Measurements from ENCODE around the gene ATP12A. TPM values are rescaled to one million over a fixed set of nuclear protein-coding genes. Genes with fewer than 3 reads are reported as not detected.

ATP12A gene
- total RNA-seq, 1 donor from 2014 or later = 0.10 TPM

DNA sequence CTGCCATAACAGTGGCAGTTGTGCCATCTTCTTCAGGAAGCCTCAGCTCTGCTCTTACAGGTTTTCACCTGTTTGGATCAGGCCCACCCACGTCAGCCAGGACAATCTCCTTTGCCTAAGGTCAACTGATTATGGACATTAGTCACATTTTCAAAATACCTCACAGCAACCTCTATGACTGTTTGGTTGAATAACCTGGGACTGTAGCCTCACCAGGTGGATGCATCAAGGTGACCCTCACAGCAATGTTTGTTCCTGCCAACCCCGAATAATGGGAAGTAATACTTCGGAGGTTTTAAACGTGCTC lies 17.2 kb upstream of the ATP12A start:
- DNase-seq (ENCODE audit: low spot score) = no peak

DNA sequence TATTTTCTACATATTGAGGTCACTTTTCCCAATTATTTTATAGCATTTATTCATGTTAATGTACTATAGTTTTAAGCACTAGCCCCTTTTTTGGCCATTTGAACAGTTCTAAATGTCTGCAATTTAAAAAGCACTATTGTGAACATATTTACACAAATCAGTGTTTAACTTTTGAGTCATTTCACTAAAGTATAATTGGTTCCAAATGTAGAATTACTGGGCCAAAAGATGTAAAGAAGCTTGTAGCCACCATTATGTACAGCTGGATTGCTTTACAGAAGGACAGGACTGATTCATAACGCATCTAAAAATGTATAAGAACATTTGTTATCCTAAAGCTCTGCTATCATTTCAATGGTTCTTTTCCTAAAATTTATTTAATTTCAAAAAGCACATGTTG lies 16.6 kb upstream of the ATP12A start:
- no peak for DNase-seq (ENCODE audit: low spot score)

DNA sequence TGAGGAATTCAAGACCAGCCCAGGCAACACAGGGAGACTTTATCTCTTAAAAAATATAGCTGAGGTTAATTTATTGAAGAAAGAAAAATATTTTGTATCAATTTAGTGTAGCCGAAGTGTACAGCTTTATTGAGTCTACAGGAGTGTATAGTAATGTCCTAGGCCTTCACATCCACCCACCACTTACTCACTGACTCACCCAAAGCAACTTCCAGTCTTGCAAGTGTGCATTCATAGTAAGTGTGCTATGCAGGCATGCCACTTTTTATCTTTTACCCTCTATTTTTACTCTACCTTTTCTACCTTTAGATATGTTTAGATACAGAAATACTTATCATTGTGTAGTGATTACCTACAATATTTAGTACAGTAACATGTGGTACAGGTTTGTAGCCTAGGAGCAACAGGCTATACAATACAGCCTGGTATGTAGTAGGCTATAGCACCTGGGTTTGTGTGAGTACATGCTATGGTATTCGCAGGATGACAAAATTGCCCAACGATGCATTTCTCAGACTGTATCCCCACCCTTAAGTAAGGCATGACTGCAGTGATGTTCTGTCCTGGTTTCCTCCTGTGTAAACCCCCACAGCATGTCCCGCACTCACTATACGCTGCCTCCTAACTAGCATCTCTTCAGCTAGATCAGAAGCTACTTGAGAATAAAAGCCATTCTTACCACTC lies 15.3 kb upstream of the ATP12A start:
- DNase-seq (ENCODE audit: low spot score) = no peak

DNA sequence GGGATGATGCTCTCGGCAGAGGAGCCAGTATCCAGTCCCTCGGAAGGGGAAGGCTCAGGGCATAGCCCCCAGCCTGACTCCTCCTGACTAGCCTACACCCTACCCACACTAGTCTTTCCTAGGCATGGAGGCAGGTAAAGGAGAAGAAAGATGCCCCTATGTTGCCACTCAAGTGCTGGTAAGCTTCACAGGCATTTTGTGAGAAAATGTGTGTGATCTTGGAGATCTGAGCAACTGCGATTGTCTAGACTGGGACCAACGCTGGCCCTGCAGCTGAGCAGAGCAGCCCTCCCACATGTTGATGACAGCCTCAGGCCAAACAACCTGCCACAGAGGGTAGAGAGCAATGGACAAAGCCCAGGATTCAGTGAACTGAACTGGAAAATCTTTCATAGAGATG lies 11.7 kb upstream of the ATP12A start:
- DNase-seq (ENCODE audit: low spot score) = no peak

DNA sequence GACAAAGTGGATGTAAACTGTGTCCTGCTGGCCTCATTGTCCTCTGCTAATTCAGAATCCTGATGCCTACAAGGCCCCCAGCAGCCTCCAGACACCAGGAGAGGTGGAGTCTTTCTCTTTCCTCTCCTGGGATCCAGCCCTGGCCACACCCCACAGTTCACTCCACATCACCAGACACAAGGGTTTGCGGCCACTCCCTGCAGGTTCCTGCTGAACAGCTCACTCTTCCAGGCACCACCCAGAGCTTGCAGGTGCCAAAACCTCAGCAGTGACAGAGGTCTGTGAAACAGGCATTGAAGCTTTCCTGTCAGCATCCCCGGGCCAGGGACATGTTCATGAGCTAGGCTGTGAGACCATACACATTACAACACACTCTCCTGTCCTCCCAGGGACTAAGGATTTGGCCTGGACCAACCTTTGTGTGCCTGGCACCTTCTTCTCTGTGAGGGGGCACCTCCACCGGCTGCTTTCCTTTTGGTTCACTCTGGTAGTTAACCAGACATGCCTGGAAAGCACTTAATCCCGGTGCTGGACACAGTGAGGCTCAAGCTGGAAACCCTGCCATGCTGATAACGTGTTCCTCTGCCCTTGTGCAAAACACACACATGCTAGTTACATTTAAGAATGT lies 11.1 kb upstream of the ATP12A start:
- DNase-seq (ENCODE audit: low spot score) = no peak

DNA sequence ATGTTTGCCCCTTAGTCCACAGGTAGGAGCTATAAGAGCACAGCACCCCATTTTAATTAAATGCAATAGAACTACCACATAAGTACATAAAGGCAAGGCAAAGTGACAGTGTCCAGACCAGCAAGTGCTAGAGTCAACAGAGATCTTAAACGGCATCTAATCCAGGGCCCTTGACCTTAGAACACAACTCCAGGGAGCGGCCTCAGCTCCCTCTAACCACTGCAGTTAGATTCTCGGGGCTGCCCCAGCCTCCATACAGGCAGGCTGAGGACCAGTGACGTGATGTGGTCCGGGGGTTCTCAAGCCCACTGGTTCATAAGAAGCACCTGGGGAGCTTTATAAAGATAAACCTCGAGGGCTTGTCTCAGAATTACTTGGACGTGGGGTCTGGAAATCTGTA lies 10.0 kb upstream of the ATP12A start:
- DNase-seq (ENCODE audit: low spot score) = no peak

DNA sequence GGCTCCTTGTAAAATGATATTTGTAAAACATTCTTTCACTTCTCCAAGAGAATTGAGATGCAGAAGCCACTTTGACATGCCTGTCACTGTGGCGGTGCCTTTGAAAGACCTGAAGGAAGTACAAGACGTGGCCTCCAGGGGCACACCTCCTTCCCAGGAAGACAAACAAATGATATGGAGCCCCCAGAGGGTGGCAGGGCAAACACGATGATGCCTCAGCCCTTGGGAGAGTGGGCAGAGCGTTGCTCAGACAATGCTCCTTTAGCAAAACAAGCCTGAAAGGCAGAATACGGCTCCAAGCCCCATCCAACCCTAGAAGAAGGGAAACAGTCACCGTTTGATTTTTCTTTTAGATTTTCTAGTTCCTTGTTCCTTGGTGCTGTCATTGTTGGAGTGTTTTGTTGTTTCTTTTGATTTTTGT lies 9.2 kb upstream of the ATP12A start:
- no peak for DNase-seq (ENCODE audit: low spot score)

DNA sequence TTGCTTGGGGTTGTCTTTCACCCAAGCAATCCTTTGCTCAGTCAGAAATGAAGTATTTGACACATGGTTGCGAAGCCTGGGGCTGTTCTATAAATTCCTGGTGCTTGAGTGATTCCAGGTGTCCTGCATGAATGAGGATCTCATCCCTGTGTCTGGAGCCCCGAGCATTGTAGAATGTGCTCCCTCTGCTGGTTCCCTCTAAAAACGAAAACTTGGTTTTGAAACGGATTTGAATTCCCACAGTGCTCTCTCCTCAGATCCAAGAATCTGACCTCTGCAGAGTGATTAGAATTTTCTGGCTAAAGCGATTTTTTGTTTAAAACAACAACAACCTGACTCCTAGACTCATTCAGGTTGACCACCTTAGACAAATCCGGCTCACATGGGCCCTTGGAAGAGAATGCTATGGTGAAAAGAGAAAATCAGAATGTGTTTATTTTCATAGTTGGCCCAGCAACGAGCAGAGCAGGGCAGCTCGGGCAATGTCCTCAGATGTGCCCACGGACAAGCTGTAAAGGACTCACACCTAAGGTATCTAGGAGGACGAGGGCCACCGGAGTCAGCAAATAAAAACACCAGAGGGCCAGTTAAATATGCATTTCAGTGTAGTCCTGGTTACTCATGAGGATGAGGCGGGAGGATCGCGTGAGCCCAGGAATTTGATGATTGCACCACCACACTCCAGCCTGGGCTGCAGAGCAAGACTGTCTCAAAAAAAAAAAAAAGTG lies 8.7 kb upstream of the ATP12A start:
- peak; percentile 55 for DNase-seq (ENCODE audit: low spot score)

DNA sequence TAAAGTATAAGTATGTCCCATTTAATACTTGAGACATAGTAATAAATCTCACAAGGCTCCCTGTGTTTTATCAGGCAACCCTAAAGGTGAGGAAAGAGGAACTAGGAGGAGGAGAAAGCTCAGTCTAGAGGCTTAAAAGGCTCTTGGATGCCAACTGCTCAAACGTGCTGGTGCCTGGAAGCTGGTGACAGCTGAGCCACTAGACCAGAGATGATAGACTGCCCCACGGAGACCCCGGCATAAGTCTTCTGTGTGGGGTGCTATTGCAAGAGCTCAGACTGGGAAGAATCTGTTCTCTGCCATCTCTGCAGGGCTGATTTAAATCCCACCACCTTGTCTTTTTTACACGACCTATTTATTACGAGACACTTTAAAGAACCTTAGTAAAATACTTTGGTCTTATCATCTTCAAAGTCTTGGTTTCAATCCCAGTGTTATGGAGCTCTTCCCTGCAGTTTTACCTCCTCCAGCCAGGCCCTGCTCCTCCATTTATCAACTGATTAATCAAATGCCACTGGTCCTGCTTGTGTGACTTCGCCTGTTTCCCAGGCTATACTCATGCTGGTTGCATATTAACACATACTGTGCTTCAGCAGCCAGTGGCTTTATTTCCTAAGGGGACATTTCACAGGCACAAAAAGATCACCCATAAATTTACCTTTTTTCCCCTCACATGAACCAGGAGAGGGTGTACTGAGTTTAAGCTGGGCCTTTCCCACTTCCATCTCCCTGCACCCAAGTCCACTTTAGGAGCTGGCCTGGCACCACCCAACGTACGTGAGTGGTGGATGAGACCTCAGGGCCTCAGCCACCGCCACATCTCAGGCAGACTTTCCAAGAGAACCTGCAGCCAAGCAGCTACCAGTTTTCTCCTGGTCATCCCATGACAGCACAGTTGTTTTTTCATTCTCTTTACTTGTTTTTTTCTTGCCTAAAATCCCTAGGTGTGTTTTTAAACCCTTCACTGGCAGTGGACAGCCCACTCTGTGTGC lies 7.8 kb upstream of the ATP12A start:
- DNase-seq (ENCODE audit: low spot score) = no peak

DNA sequence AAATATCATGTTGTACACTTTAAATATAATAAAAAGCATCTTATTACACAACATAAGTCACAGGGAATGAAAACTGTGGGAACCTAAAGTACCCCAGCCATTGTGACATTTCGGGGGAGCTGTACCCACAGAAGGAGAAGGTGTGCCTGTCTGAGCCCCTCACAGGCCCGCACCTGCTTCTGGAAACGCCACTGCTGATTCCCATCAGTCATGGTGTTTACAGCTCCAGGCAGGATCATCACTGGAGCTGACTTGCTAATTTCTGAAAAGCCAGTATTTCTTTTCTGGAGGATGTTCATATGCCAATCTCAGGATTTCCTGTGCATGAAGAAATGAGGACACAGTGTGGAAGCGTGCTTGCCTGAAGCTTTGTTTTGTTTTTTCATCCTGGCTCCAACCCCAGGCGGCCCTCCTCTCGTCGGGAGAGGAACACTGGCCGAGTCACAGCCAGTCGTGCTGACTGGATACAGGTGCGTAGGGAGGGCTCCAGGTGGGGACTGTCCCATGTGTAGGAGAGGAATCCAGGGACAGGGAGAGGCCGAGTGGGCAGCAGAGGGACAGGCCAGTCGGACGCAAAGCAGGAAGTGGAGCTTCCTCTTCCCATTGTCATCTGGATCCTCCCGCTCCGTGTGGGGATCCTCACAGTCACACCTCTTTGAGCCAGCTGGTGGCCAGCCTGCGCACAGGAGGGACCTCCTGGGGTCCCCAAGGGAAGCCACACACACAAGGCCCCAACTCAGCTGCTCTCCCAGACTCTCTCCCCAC lies 4.2 kb upstream of the ATP12A start:
- DNase-seq (ENCODE audit: low spot score) = no peak

DNA sequence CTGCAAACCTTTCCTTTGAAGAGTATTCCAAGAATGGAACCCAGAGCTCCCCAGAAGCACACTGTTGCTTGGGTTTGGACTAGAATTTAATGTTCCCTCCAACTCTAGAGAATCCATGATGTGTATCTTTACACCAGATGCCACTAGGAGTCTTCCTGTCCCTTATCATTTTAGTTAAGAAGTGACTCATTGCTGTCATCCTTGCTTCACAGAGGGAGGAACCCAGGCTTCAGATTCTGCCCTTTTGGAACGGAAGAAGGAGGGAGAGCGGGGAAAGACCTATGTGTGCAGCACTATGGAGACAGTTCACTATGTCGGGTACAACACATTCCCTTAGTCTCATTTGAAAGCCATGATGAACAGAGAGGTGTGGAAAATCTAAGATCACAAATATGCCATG lies 2.1 kb upstream of the ATP12A start:
- no peak for DNase-seq (ENCODE audit: low spot score)

DNA sequence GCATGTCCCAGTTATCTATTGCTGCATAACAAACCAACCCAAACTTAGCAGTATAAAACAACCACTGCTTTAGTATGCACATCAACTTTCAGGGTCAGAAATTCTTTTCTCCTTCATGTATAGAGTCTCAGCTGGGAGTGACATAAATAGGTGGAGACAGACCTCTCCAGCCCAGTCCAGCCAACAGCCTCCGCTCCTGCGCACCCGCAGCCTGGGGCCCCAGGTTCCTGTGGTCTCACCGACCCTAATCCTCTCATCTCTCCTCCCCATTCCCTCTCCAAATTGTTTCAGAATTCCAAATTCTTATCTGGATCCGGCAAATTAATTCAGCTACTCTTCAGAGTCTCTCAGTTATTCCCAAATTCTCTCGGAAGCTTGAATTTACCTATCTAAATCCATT lies 522 bp upstream of the ATP12A start:
- no peak for DNase-seq (ENCODE audit: low spot score)

DNA sequence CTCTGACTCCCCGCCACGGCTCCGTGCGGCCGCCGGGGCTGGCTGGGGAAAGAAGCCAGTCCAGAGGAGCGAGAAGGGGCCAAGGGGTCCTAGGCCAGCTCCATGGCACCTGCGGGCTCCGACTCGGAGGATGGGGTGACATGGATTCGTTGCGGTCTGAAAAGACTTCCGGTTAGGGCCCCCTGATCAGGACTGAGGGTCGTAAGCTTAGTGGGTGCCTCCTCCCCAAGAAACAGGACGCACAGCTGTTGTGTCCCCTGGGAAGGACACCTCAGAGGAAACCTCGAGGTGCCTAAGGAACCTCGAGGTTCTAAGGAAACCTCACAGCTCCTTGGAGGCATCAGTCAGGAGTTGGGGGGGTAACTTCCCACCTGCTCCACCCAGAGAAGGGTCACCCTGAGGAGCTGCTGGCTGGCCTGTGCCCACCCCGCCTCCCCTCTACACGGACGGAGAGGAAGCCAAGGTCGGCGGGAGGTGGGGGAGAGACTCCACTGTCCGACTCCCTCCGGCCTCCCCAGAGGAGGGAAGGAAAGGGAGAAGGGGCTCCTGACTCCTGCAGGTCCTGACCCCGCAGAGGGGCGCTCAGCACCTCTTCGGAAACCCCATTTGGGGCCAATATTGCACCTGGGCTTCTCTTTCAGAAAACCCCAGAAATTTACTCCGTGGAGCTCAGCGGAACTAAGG lies 855 bp downstream of the ATP12A start:
- no peak for DNase-seq (ENCODE audit: low spot score)

DNA sequence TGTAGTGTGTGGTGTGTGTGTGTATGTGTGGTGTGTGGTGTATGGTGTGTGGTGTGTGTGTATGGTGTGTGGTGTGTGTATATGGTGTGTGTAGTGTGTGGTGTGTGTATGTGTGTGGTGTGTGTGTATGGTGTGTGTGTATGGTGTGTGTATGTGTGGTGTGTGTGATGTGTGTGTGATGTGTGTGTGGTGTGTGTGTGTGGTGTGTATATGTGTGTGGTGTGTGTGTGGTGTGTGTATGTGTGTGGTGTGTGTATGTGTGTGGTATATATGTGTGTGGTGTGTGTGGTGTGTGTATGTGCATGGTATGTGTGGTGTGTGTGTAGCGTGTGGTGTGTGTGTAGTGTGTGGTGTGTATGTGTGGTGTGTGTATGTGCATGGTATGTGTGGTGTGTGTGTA lies 1.7 kb downstream of the ATP12A start:
- DNase-seq (ENCODE audit: low spot score) = no peak

DNA sequence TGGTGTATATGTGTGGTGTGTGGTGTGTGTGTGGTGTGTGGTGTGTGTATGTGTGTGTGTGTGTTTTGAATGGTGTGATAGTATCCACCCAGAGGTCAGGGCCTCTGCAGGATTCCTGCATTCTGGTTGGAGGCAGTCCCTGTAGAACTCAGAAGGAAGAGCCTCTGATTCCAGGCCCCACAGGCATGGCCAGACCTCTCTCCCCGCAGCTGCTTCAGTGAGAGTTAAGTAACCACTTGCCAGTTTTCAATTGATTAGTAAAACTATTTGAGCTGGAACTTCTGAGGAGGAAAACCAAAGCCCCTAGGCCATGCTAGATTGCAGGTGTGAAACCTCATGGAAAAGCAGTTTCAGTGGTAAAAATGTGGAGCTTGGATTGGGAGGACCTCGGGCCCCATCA lies 2.1 kb downstream of the ATP12A start:
- DNase-seq (ENCODE audit: low spot score) = no peak

DNA sequence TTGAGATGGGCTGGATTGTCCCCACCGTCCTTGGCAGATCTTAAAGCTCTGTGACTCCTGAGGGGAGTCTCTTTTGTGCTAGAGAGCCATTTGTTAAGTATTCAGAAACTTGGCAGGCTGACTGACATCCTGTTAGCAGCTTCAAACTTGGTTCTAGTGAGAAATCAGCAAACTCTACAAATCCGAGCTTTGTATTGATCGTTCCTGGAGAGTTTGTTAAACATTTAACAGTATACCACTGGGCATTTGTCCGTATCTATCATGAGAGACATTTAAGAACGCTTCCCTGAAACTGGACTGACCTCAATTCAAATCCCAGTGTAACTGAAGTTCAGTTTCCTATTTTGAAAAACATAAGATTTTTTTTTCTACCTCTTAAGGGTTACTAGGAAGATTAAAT lies 3.1 kb downstream of the ATP12A start:
- DNase-seq (ENCODE audit: low spot score) = no peak

DNA sequence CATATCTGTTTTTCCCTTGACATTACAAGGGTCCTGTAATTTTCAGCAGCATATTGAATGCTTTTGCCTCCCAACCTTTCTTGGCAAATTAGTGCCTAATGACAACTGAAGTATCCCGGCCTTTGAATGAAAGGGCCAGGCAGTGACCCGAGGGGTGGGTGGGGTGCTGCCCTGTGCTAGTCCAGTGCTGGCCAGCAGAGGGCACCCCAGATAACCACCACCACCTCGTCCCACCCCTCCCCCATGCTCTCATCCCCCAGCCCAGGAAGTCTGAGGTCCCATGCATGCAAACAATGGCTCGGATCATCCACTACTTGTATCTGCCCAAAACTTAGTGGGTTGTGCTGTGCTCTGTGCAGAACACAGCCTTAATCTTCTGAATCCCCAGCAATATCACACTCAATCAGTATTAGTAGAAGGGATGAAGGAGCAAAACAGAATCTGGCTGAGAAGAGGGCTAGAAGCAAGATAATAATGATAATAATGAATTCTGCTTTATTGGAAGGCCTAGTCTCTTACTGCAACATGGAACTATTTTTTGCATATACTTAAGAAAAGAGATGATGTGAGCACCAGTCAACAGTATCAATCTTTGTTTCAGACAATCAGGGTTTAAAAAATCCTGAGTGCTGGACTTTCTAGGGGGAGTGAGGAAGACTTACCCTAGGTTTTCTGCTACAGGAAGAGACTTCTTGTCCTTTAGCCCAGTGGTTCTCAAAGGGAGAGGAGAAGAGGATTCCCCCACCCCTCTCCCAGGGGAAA lies 3.8 kb downstream of the ATP12A start:
- no peak for DNase-seq (ENCODE audit: low spot score)

DNA sequence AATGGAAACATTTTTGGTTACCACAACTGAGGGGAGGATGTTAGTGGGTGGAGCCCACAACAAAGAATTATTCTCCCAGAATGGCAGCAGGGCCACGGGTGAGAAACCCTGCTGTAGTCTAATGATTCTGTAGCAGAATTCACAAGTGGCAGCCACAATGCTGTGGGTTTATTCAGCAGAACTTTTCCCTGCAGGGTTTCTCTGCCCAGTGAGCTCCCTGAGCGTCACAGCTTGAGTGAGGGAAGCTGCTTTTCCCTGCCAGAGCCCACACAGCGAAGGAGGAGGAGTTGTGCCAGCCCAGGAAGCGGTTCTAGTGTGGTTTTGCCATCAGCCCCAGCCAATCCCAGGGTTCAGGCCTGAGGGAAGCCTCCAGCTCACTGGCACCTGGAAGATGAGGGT lies 4.4 kb downstream of the ATP12A start:
- no peak for DNase-seq (ENCODE audit: low spot score)

DNA sequence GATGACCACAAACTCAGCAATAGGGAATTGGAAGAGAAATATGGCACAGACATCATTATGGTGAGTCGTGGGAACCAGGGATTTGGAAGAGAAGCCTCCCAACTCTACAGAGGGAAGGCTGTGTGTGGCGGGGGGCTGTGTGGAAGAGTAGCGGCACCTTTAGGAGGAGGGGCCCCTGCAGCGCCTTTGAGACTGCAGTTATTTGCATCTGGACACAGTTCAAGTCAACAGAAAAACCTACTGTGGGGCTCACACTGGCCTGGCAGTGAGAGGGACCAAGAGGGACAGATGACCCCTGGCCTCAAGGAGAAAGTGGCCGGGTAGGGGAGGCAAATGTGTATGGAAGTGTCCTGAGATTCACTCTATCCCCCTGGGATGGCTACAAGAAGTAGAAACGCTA lies 5.1 kb downstream of the ATP12A start:
- no peak for DNase-seq (ENCODE audit: low spot score)

DNA sequence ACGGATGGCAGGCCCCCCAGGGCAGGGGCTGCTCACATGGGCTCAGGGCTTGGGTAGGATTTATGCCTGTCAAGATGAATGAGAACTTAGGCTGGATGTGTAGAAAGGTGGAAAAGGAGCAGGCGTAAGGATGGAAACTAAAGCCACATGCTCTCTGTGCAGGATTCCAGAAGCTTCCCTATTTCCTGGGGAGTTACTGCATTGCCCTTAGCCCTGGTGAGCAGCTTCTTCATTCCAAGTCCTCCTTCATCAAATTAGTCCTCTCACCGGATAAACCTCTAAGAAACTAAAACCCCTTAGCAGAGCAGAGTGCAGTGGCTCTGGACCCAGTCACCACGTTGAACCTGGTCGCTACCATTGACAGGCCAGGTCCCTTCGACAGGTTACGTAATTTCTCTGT lies 7.4 kb downstream of the ATP12A start:
- DNase-seq (ENCODE audit: low spot score) = no peak

Data from ureter (tissue), 1 donor.